Mesendoderm (in vitro differentiated cells): ENCODE measurements around the gene PGA5.
"Not testable (repeated sequence)": the region's sequence is repeated elsewhere in the genome, so short reads cannot be mapped to it uniquely, and the experiment has no call there.

Experiments
- DNase-seq: peaks from one replicate; pipeline ENCODE4 v3.0.0; 2013
- H2AK5ac ChIP-seq: 2 replicates; pipeline ENCODE4 v1.6.1; 2013; ENCODE audit warnings: low read length, inconsistent platforms
- H2BK120ac ChIP-seq: 2 replicates; pipeline ENCODE4 v1.6.1; 2013; ENCODE audit warnings: low read depth, mild to moderate bottlenecking, low read length, moderate library complexity, mixed read lengths
- H2BK15ac ChIP-seq: replicated peaks from 2 replicates; pipeline ENCODE4 v1.6.1; 2013; ENCODE audit warnings: low read depth, mild to moderate bottlenecking, moderate library complexity
- H2BK5ac ChIP-seq: 2 replicates; pipeline ENCODE4 v1.6.1; 2013; ENCODE audit warnings: low read length, inconsistent platforms
- H3K18ac ChIP-seq: 2 replicates; pipeline ENCODE4 v1.6.1; 2013; ENCODE audit warnings: mild to moderate bottlenecking, low read length, mixed read lengths
- H3K23ac ChIP-seq: one replicate; pipeline ENCODE4 v1.6.1; 2013; ENCODE audit warnings: low read length
- H3K27ac ChIP-seq: 2 replicates; pipeline ENCODE4 v1.5.1; 2013; ENCODE audit warnings: low read depth, mild to moderate bottlenecking, inconsistent platforms, low read length, moderate library complexity
- H3K27me3 ChIP-seq: 2 replicates; pipeline ENCODE4 v1.6.1; 2013; ENCODE audit warnings: low read length, control low read depth, mild to moderate bottlenecking, inconsistent platforms; ENCODE audit not compliant: insufficient read depth, poor library complexity
- H3K36me3 ChIP-seq: 2 replicates; pipeline ENCODE4 v1.6.1; 2013; ENCODE audit warnings: low read length, inconsistent platforms; ENCODE audit not compliant: control insufficient read depth, insufficient read depth
- H3K4ac ChIP-seq: one replicate; pipeline ENCODE4 v1.6.1; 2013; ENCODE audit warnings: low read depth, mild to moderate bottlenecking, low read length, moderate library complexity
- H3K4me1 ChIP-seq: 2 replicates; pipeline ENCODE4 v1.6.1; 2013; ENCODE audit warnings: low read depth, low read length, inconsistent platforms; ENCODE audit not compliant: control insufficient read depth
- H3K4me2 ChIP-seq: 2 replicates; pipeline ENCODE4 v1.6.1; 2013; ENCODE audit warnings: low read length
- H3K4me3 ChIP-seq: 2 replicates; pipeline ENCODE4 v1.5.1; 2013; ENCODE audit warnings: mild to moderate bottlenecking, low read length
- H3K56ac ChIP-seq: one replicate; pipeline ENCODE4 v1.6.1; 2013; ENCODE audit warnings: low read length
- H3K79me1 ChIP-seq: 2 replicates; pipeline ENCODE4 v1.6.1; 2013; ENCODE audit warnings: low read length, inconsistent platforms
- H3K79me2 ChIP-seq: 2 replicates; pipeline ENCODE4 v1.6.1; 2013; ENCODE audit warnings: mild to moderate bottlenecking, low read length; ENCODE audit not compliant: control insufficient read depth, insufficient read depth
- H3K9ac ChIP-seq: 2 replicates; pipeline ENCODE4 v1.6.1; 2013; ENCODE audit warnings: low read length, inconsistent platforms
- H4K5ac ChIP-seq: one replicate; pipeline ENCODE4 v1.6.1; 2013; ENCODE audit warnings: low read length
- H4K8ac ChIP-seq: one replicate; pipeline ENCODE4 v1.6.1; 2013; ENCODE audit warnings: low read depth, mild to moderate bottlenecking, control low read depth, low read length, moderate library complexity
- WGBS: extraction: QIAGEN DNeasy Blood & Tissue Kit; methylation state at CpG from one replicate; pipeline ENCODE4 v1.1.7; 2013; ENCODE audit warnings: low lambda C conversion rate, missing lambda C conversion rate; ENCODE audit not compliant: insufficient coverage; ENCODE audit errors: extremely low coverage; 5-methylcytosine and 5-hydroxymethylcytosine counted together

PGA5 gene

GRCh38 chr11:61207636-61208310, 33.2 kb upstream of the PGA5 start:
- H3K27me3 ChIP-seq, H2BK5ac ChIP-seq, H2BK15ac ChIP-seq, H3K79me1 ChIP-seq, H2BK120ac ChIP-seq, H3K79me2 ChIP-seq, H3K4me3 ChIP-seq, H3K27ac ChIP-seq, H3K9ac ChIP-seq, H4K8ac ChIP-seq, H3K23ac ChIP-seq, H3K4ac ChIP-seq, H3K4me2 ChIP-seq, H3K4me1 ChIP-seq, H4K5ac ChIP-seq, H2AK5ac ChIP-seq, H3K56ac ChIP-seq, H3K18ac ChIP-seq, H3K36me3 ChIP-seq, DNase-seq: not testable (repeated sequence)
- no CpG with 5 or more reads among the region's 9 CpGs for WGBS

- not testable (repeated sequence) for H3K23ac ChIP-seq, H2BK15ac ChIP-seq, H3K18ac ChIP-seq, H3K9ac ChIP-seq, H4K8ac ChIP-seq, H2AK5ac ChIP-seq, H3K4ac ChIP-seq, H3K27ac ChIP-seq, H3K27me3 ChIP-seq, H3K79me2 ChIP-seq, H3K4me1 ChIP-seq, H3K36me3 ChIP-seq, DNase-seq, H3K79me1 ChIP-seq, H4K5ac ChIP-seq, H2BK120ac ChIP-seq, H3K4me3 ChIP-seq, H2BK5ac ChIP-seq, H3K56ac ChIP-seq, H3K4me2 ChIP-seq
- no CpG with 5 or more reads among the region's 6 CpGs for WGBS
Observed at GRCh38 chr11:61210629-61211028, 30.3 kb upstream of the PGA5 start.

GRCh38 chr11:61211327-61211952, 29.5 kb upstream of the PGA5 start:
- H3K4ac ChIP-seq, DNase-seq, H2BK120ac ChIP-seq, H3K56ac ChIP-seq, H2AK5ac ChIP-seq, H3K4me2 ChIP-seq, H3K23ac ChIP-seq, H3K79me2 ChIP-seq, H3K36me3 ChIP-seq, H4K8ac ChIP-seq, H3K79me1 ChIP-seq, H3K4me3 ChIP-seq, H2BK15ac ChIP-seq, H4K5ac ChIP-seq, H2BK5ac ChIP-seq, H3K18ac ChIP-seq, H3K9ac ChIP-seq, H3K27ac ChIP-seq, H3K4me1 ChIP-seq, H3K27me3 ChIP-seq: not testable (repeated sequence)
- WGBS = no CpG with 5 or more reads among the region's 10 CpGs

- not testable (repeated sequence) for H3K79me2 ChIP-seq, H2BK120ac ChIP-seq, H3K27me3 ChIP-seq, H3K4me3 ChIP-seq, H3K18ac ChIP-seq, H3K27ac ChIP-seq, DNase-seq, H2AK5ac ChIP-seq, H3K79me1 ChIP-seq, H3K56ac ChIP-seq, H3K9ac ChIP-seq, H3K36me3 ChIP-seq, H2BK5ac ChIP-seq, H4K8ac ChIP-seq, H2BK15ac ChIP-seq, H3K4me2 ChIP-seq, H3K4me1 ChIP-seq, H4K5ac ChIP-seq, H3K23ac ChIP-seq, H3K4ac ChIP-seq
- WGBS = no CpG with 5 or more reads among the region's 15 CpGs
Observed at GRCh38 chr11:61212202-61212601, 28.8 kb upstream of the PGA5 start.

GRCh38 chr11:61213711-61214324, 27.2 kb upstream of the PGA5 start:
- no CpG with 5 or more reads among the region's 3 CpGs for WGBS
- H2BK120ac ChIP-seq, H3K23ac ChIP-seq, H4K8ac ChIP-seq, DNase-seq, H3K9ac ChIP-seq, H3K4me2 ChIP-seq, H3K79me2 ChIP-seq, H2BK15ac ChIP-seq, H3K18ac ChIP-seq, H2BK5ac ChIP-seq, H3K36me3 ChIP-seq, H2AK5ac ChIP-seq, H3K4me1 ChIP-seq, H3K27me3 ChIP-seq, H4K5ac ChIP-seq, H3K56ac ChIP-seq, H3K27ac ChIP-seq, H3K4me3 ChIP-seq, H3K79me1 ChIP-seq, H3K4ac ChIP-seq: not testable (repeated sequence)
